GM18517 (cell line): ENCODE results near the gene CXCL12.

Experiments
- ATAC-seq: cut with Tn5 transposase; IDR thresholded peaks from one replicate; pipeline ENCODE4 v1.9.1; 2021; ENCODE audit warnings: mild to moderate bottlenecking, moderate library complexity; ENCODE audit not compliant: unreplicated experiment

The CXCL12 gene

DNA sequence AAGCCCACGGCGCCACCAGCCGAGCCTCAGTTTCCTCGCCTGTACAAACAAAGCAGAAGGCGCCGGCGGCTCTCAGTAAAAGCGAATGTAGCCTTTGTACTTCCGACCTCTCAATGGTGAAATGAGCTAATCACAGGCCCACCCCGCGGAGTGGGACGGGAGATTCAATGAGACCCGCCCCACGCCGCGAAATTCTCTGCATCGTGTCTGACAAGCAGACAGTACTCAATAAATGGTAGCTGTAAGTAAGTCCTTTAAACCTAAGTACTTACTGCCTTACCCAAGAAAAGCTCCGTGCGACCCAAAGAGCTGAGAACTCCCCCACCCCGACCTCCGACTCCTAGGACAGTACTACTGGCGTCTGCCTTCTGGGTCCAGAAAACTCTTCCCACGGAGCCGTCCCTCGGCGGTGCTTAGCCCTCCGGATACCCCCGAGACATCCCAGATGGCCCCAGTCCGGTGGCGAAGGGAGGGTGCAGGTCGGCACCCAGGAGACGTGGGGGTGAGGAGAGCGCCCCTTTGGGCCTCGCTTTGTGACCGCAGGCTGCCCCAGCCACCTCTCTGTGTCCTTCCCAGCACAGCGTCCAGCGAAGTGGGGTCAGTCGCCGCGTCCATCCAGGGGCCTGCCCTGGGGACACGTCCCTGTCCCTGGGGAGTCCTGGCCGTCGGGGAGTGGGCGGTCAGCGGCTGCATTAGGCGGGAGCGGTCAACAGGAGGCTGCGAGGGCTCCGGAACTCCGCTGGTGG lies 972 bp upstream of the CXCL12 start:
- no peak for ATAC-seq

DNA sequence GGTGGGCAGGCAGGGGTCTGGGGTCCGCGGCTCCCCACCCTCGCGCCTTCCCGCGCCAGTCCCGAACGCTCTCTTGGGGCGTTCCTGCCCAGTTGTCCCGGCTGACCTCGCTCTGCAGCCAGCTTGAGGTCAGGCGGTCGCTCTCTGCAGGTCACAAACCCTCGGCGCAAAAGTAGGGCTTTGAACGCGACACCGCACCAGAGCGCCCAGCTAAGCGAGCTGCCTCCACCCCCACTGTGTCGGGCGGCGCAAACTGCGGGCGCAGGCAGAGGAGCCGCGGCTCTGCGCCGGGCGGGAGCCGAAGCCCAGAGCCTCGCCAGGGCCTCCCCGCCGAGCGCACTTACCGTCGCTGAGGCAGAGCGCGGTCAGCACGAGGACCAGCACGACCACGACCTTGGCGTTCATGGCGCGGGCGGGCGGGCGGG lies 284 bp downstream of the CXCL12 start:
- ATAC-seq, result no peak

- no peak for ATAC-seq
These were observed 922 bp downstream of the CXCL12 start for GRCh38 chr10:44383749-44384600.

GRCh38 chr10:44382981-44383748 lies 1.7 kb downstream of the CXCL12 start:
- ATAC-seq, result no peak

GRCh38 chr10:44382131-44382858 lies 2.6 kb downstream of the CXCL12 start:
- ATAC-seq, result no peak

DNA sequence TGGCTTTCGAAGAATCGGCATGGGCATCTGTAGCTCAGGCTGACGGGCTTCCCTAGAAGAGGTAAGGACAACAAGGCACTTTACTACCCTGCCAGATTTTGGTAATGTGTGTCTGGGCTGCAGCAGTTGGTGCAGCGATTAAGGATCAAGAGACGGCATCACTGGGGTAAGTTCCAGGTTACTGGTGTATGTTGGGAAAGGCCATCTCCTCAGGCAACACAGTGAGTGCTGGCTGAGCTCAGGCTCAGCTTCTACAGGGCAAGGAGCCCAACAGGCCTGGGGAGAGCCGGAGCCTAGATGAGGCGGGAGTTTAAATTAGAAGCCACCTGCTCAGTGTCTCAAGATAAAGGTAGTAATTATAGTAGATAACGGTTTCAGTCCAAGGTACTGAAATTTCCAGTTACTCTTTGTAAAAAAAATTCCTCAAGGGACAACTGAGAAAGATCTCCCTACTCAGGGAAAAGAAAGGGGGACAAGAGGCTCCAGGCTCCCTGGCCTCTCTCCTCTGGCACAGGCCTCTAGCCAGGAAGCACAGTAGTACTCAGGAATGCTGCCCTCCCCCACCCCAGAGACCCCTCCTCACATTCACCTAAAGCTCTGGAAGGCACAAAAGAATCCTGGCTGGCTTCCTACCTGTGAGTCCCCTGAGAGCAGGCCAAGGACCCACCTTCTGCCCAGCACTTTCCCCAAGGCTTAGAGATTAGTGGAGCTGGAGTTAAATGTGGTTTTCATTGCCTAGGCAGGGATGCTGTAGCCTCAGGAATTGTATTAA lies 3.9 kb downstream of the CXCL12 start:
- ATAC-seq, result no peak

GRCh38 chr10:44379907-44380306 lies 5.0 kb downstream of the CXCL12 start:
- no peak for ATAC-seq

- no peak for ATAC-seq
These were observed 6.3 kb downstream of the CXCL12 start for GRCh38 chr10:44378626-44379025.

- no peak for ATAC-seq
These were observed 7.1 kb downstream of the CXCL12 start for GRCh38 chr10:44377651-44378310.

DNA sequence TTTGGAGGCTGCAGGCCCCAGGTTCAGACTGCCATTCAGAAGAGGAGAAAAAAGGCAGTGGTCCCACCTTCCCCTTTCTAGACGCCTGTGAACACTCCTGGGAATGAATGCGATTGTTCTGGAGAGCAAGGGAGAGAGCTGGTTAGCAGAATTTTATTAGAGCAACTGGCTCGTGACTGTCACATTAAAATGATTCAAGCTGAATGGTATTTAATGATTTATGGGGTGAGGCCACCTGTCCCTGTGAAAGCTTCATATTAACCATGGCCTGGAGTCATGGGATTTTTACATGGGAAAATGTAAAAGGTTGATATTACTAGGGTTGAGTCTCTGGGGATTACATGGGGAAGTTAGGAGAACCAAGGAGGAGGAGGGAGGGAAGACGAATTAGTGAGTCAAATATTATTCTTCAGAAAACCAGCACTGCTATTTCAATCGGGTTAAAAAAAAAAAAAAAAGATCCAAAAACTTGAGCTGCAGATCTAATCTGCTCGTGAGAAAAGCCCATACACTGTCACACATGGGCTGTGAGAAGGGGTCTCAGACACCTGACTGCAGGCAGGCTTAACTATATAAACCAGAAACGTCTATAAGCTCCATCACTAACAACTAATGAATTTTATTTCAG lies 8.3 kb downstream of the CXCL12 start:
- no peak for ATAC-seq

GRCh38 chr10:44374155-44374554 lies 10.7 kb downstream of the CXCL12 start:
- ATAC-seq, result no peak

DNA sequence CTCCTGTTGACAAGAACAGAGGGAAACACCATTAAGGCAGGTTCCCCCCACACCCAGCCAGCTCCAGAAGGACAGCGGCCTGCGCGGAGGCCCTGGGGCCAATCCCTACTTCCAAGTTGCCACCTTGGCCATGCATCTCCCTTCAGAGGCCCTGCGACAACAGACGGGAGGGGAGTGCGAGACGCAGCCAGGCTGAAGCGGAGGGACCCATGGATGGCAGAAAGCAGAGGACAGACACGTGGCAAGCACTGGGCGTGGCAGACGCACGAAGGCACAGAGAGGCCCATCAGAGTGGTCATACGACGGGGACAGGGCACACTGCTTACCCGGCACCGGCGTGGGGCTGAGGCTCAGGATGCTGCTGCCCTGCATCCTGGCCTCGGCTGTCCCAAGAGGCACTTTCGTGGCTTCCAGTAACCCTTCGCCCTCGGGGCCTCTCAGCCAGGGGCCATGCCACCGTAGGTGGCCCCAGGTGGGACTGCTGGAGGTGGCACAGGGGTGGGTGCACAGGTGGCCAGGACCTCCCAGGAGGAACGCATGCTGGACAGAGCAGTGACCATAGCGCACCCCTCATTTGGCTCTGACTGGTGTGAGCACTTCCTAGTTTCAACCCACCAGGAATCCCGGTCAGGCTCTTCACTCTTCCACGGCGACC lies 11.4 kb downstream of the CXCL12 start:
- ATAC-seq, result no peak

- ATAC-seq, result no peak
These were observed 12.7 kb downstream of the CXCL12 start for GRCh38 chr10:44372181-44372580.

- no peak for ATAC-seq
These were observed 14.1 kb downstream of the CXCL12 start for GRCh38 chr10:44370731-44371248.

- ATAC-seq, result no peak
These were observed 15.0 kb downstream of the CXCL12 start for GRCh38 chr10:44369854-44370253.

DNA sequence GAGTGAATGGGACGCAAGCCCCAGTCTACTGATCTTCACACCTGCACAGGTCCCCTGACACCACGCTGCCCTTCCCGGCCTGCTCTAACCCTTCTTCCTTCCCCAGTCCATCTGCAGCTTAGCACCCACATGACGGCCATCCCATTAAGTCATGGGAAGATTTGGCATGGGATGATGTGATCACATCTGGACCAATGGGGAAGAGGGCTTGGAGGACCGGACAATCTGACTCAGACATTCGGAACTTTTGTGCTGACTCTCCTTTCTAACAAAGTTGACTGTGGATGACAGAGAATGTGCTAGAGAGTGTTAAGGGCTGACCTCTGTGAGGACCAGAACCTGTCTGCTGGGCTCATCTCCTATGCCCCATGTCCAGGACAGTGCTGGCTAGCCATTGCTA lies 15.6 kb downstream of the CXCL12 start:
- no peak for ATAC-seq

- ATAC-seq, result no peak
These were observed 16.3 kb downstream of the CXCL12 start for GRCh38 chr10:44368637-44369036.

DNA sequence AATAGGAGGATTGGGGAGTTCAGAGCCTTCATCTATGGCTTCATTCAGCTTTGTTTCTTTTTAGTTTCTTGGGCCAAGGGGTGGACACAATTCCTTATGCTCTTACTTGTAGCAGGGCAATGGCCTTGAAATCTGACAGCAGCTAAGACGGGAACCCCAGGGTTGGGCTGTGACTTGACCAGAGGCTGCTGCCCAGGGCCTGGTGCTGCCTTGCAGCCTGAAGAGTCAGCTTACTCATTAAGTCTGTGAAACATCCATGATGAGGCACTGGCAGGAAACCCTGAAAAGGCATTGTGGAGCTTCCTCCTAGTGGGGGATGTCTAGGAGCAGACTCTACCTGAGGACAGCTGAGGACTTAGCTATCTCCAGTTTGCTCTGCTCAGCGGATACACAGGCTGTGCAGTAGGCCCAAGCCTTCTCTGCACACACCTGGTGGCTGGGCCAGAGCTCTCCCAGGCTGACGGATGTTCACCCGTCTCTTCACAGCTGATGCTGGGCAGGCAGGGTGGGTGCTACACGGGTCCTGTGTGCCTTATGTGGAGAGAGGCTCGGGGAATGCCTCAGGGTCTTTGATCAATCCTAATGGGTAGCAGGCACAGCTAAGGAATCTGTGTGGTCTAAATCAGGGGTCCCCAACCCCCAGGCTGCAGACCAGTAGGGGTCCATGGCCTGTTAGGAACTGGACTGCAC lies 17.8 kb downstream of the CXCL12 start:
- ATAC-seq, result no peak
